CD4-positive, alpha-beta memory T cell (primary cell): ENCODE results near the gene ASCL2. TPM values are rescaled to one million over a fixed set of nuclear protein-coding genes. Genes with fewer than 3 reads are reported as not detected.

ENCODE experiments used
- CTCF ChIA-PET: fragments of 350-600 bp; sonication (Branson Sonifier 250); formaldehyde crosslinking; loops from one replicate; lab custom pipeline; 2021; ENCODE audit warnings: inconsistent platforms; ENCODE audit not compliant: partially characterized antibody; lab: Charles Lee
- POLR2A ChIA-PET: fragments of 350-600 bp; sonication (Branson Sonifier 250); formaldehyde crosslinking; loops from one replicate; lab custom pipeline; 2021; ENCODE audit not compliant: partially characterized antibody; lab: Charles Lee
- DNase-seq, 5 donors: peaks; one replicate each; pipeline versions ENCODE4 v3.0.0 to v3.0.0-alpha.2; 2020 to 2022; ENCODE audit warnings: mixed read lengths in 1 of 5
- H3K27ac ChIP-seq: one replicate; pipeline ENCODE4 v1.7.0; 2013; ENCODE audit warnings: low read depth, low read length
- H3K27me3 ChIP-seq: 2 replicates; pipeline ENCODE4 v1.7.0; 2013; ENCODE audit warnings: mild to moderate bottlenecking, low read length, moderate library complexity; ENCODE audit not compliant: insufficient read depth
- H3K36me3 ChIP-seq: 2 replicates; pipeline ENCODE4 v1.7.0; 2013; ENCODE audit warnings: mild to moderate bottlenecking, low read length, moderate library complexity; ENCODE audit not compliant: insufficient read depth
- H3K4me1 ChIP-seq: 2 replicates; pipeline ENCODE4 v1.7.0; 2013; ENCODE audit warnings: mild to moderate bottlenecking, low read length, moderate library complexity; ENCODE audit not compliant: insufficient read depth
- H3K4me3 ChIP-seq, 2 donors: one replicate each; pipeline ENCODE4 v1.7.0; 2013; ENCODE audit warnings: low read length in 2 of 2, mild to moderate bottlenecking in 1 of 2
- H3K9me3 ChIP-seq, 2 donors: one replicate each; pipeline ENCODE4 v1.7.0; 2013; ENCODE audit warnings: low read length in 2 of 2, control low read depth in 1 of 2; ENCODE audit not compliant: control insufficient read depth in 1 of 2
- H3K27ac Mint-ChIP-seq, 7 donors: one replicate each; pipeline ENCODE4 v1.8.0; 2020 to 2021; ENCODE audit warnings: mixed read lengths in 7 of 7, mild to moderate bottlenecking in 6 of 7, inconsistent platforms in 3 of 7, moderate library complexity in 3 of 7
- H3K27me3 Mint-ChIP-seq, 2 donors: one replicate each; pipeline ENCODE4 v1.8.0; 2020 to 2021; ENCODE audit warnings: mixed read lengths in 2 of 2
- H3K36me3 Mint-ChIP-seq, 2 donors: one replicate each; pipeline ENCODE4 v1.8.0; 2020 to 2021; ENCODE audit warnings: mixed read lengths in 2 of 2, inconsistent platforms in 1 of 2, mild to moderate bottlenecking in 1 of 2
- H3K4me1 Mint-ChIP-seq, 4 donors: one replicate each; pipeline ENCODE4 v1.8.0; 2020 to 2021; ENCODE audit warnings: mixed read lengths in 4 of 4, mild to moderate bottlenecking in 1 of 4
- H3K4me3 Mint-ChIP-seq, 8 donors: one replicate each; pipeline ENCODE4 v1.8.0; 2020 to 2021; ENCODE audit warnings: mixed read lengths in 8 of 8, mild to moderate bottlenecking in 7 of 8, moderate library complexity in 6 of 8, inconsistent platforms in 3 of 8
- H3K9me3 Mint-ChIP-seq, 8 donors: one replicate each; pipeline ENCODE4 v1.8.0; 2020 to 2021; ENCODE audit warnings: mixed read lengths in 8 of 8, mild to moderate bottlenecking in 5 of 8, inconsistent platforms in 3 of 8, moderate library complexity in 1 of 8
- intact Hi-C: fragments of 100-400 bp; cut with micrococcal nuclease; formaldehyde crosslinking; loops from one replicate; pipeline ENCODE4 v1.15.1; 2023
- polyA plus RNA-seq, 2 donors: library from polyadenylated mRNA; unstranded; fragments of 300-500 nt; fragmentation: Illumina TruSeq; gene quantifications; one replicate each; pipeline ENCODE4 v1.2.3, GENCODE V29; 2021
- total RNA-seq, 2 experiments: library from RNA; stranded (reverse); gene quantifications; one replicate each; pipeline ENCODE4 v1.2.3, GENCODE V29; 2021

The ASCL2 gene
- total and polyA plus RNA-seq, 4 experiments from 2014 or later = 0.29 to 0.57 TPM; not detected in 2

- Histone ChIP-seq H3K36me3 (no peaks in the 10 kb centered on the region), H3K4me3 (no peak overlapping the region), H3K4me1 (peaks cover 3% of the 10 kb centered on the region), H3K9me3 (no peaks in the 10 kb centered on the region), H3K27me3 (no peaks in the 10 kb centered on the region), H3K27ac (no peak overlapping the region)
- Mint-ChIP-seq H3K9me3 (no peaks in the 10 kb centered on the region), H3K4me3 (no peak overlapping the region), H3K27ac (no peak overlapping the region), H3K27me3 (peaks cover 0 to 2% of the 10 kb centered on the region in 2 donors), H3K4me1 (peaks cover 0 to 1% (median under 1%) of the 10 kb centered on the region in 4 donors), H3K36me3 (no peaks in the 10 kb centered on the region)
- ChIA-PET POLR2A (interaction anchor here (2.4 to 3.1 kb wide), 3 partner anchors 8 to 11 kb away, joined by 10 to 16 read pairs (median 15); partner anchors contain the start of genes C11orf21 and TSPAN32), CTCF (no interaction called here)
- peak in 1 of 5 donors; percentile 25 for DNase-seq
- intact Hi-C loops = no loop called here
Observed at GRCh38 chr11:2312232-2313042, 42.0 kb upstream of the ASCL2 start.

- Mint-ChIP-seq H3K4me1 (peaks cover under 1 to 2% (median 1%) of the 10 kb centered on the region in 4 donors), H3K4me3 (no peak overlapping the region), H3K27ac (no peak overlapping the region), H3K27me3 (no peaks in the 10 kb centered on the region), H3K9me3 (no peaks in the 10 kb centered on the region), H3K36me3 (no peaks in the 10 kb centered on the region)
- peak in 1 of 5 donors; percentile 25 for DNase-seq
- H3K9me3 ChIP-seq = no peaks in the 10 kb centered on the region
- ChIA-PET POLR2A (interaction anchor here (2.5 to 3.1 kb wide), 2 partner anchors 9 to 10 kb away, joined by 10 to 16 read pairs; partner anchors contain the start of genes C11orf21 and TSPAN32), CTCF (interaction anchor here (2.9 kb wide), 1 partner anchor 108 kb away, joined by 15 read pairs; no protein-coding TSS in a partner anchor)
- no peaks in the 10 kb centered on the region for H3K36me3 ChIP-seq
- H3K4me1 ChIP-seq = peaks cover 12% of the 10 kb centered on the region
- H3K27me3 ChIP-seq = no peaks in the 10 kb centered on the region
- no peak overlapping the region for H3K27ac ChIP-seq
- intact Hi-C loops = no loop called here
- no peak overlapping the region for H3K4me3 ChIP-seq
Observed at GRCh38 chr11:2311353-2312133, 41.2 kb upstream of the ASCL2 start.

- Histone ChIP-seq H3K4me1 (peaks cover 19% of the 10 kb centered on the region), H3K36me3 (no peaks in the 10 kb centered on the region), H3K9me3 (no peaks in the 10 kb centered on the region), H3K27ac (no peak overlapping the region), H3K4me3 (no peak overlapping the region), H3K27me3 (no peaks in the 10 kb centered on the region)
- intact Hi-C loops = no loop called here
- Mint-ChIP-seq H3K27ac (no peak overlapping the region), H3K9me3 (no peaks in the 10 kb centered on the region), H3K36me3 (peaks cover 1 to 2% of the 10 kb centered on the region in 2 donors), H3K4me3 (no peak overlapping the region), H3K4me1 (peaks cover 5 to 8% (median 7%) of the 10 kb centered on the region in 4 donors), H3K27me3 (no peaks in the 10 kb centered on the region)
- CTCF ChIA-PET = interaction anchor here (1.0 to 2.9 kb wide), 2 partner anchors 9 to 109 kb away, joined by 3 to 15 read pairs; partner anchors contain the start of genes C11orf21 and TSPAN32
- DNase-seq = peak in 1 of 5 donors; percentile 8
- POLR2A ChIA-PET = interaction anchor here (1.2 to 3.1 kb wide), 3 partner anchors 9 to 67 kb away, joined by 3 to 16 read pairs (median 10); partner anchors contain the start of genes C11orf21 and TSPAN32
Observed at GRCh38 chr11:2310786-2311352, 40.5 kb upstream of the ASCL2 start.

GRCh38 chr11:2310073-2310785 is 39.8 kb upstream of the ASCL2 start:
- POLR2A ChIA-PET = interaction anchor here (1.2 to 3.1 kb wide), 3 partner anchors 8 to 68 kb away, joined by 3 to 16 read pairs (median 10); partner anchors contain the start of genes C11orf21 and TSPAN32
- no peaks in the 10 kb centered on the region for H3K9me3 ChIP-seq
- peaks cover 26% of the 10 kb centered on the region for H3K4me1 ChIP-seq
- CTCF ChIA-PET = interaction anchor here (1.0 to 2.9 kb wide), 3 partner anchors 8 to 110 kb away, joined by 3 to 15 read pairs (median 3); partner anchors contain the start of genes C11orf21 and TSPAN32
- H3K36me3 ChIP-seq = no peaks in the 10 kb centered on the region
- H3K27ac Mint-ChIP-seq = peak overlapping the region in 1 of 7 donors; percentile 24
- no peaks in the 10 kb centered on the region for H3K27me3 Mint-ChIP-seq
- intact Hi-C loops = no loop called here
- peak in 1 of 5 donors; percentile 36 for DNase-seq
- no peaks in the 10 kb centered on the region for H3K9me3 Mint-ChIP-seq
- H3K4me3 ChIP-seq = no peak overlapping the region
- H3K27me3 ChIP-seq = no peaks in the 10 kb centered on the region
- peaks cover 11 to 15% (median 12%) of the 10 kb centered on the region in 4 donors for H3K4me1 Mint-ChIP-seq
- peaks cover 2 to 4% of the 10 kb centered on the region in 2 donors for H3K36me3 Mint-ChIP-seq
- H3K4me3 Mint-ChIP-seq = no peak overlapping the region
- no peak overlapping the region for H3K27ac ChIP-seq

- Histone ChIP-seq H3K36me3 (no peaks in the 10 kb centered on the region), H3K27me3 (no peaks in the 10 kb centered on the region), H3K27ac (no peak overlapping the region), H3K4me1 (peaks cover 33% of the 10 kb centered on the region), H3K4me3 (no peak overlapping the region), H3K9me3 (no peaks in the 10 kb centered on the region)
- peaks cover 4 to 5% of the 10 kb centered on the region in 2 donors for H3K36me3 Mint-ChIP-seq
- peaks cover 11 to 21% (median 16%) of the 10 kb centered on the region in 4 donors for H3K4me1 Mint-ChIP-seq
- peak in 1 of 5 donors; percentile 13 for DNase-seq
- ChIA-PET POLR2A (interaction anchor here (1.0 to 3.1 kb wide), 4 partner anchors 8 to 91 kb away, joined by 3 to 16 read pairs (median 7); partner anchors contain the start of genes C11orf21, TSPAN32 and TSSC4), CTCF (interaction anchor here (1.0 to 2.9 kb wide), 3 partner anchors 8 to 110 kb away, joined by 3 to 15 read pairs (median 3); partner anchors contain the start of genes C11orf21 and TSPAN32)
- H3K9me3 Mint-ChIP-seq = no peaks in the 10 kb centered on the region
- intact Hi-C loops = no loop called here
- no peaks in the 10 kb centered on the region for H3K27me3 Mint-ChIP-seq
- H3K27ac Mint-ChIP-seq = no peak overlapping the region
- H3K4me3 Mint-ChIP-seq = no peak overlapping the region
Observed at GRCh38 chr11:2309251-2310072, 39.1 kb upstream of the ASCL2 start.
